ENCODE measurements around the gene TCL1B. TPM values are rescaled to one million over a fixed set of nuclear protein-coding genes. Genes with fewer than 3 reads are reported as not detected.

The TCL1B gene
- total and polyA plus RNA-seq, 7 donors: 1.1 TPM; not detected in 6

- TF ChIP-seq POLR2AphosphoS5 (IDR thresholded peaks at IDR 0.05): no peak
- TF ChIP-seq EP300 (IDR thresholded peaks at IDR 0.05): no peak
- Histone ChIP-seq H3K27me3 (peaks cover 0 to 27% (median 17%) of the 10 kb centered on the region in 3 donors), H3K9me3 (no peaks in the 10 kb centered on the region), H3K27ac (no peak overlapping the region), H3K36me3 (no peaks in the 10 kb centered on the region), H3K4me1 (no peaks in the 10 kb centered on the region), H3K4me3 (no peak overlapping the region)
- DNase-seq: no peak
- intact Hi-C loops (cut with DNase I): no loop called here
- WGBS, 2 donors: 85 to 86% methylated on average over 5 of the region's 5 CpGs
Measured at GRCh38 chr14:95656634-95657033, 29.6 kb upstream of the TCL1B start.

GRCh38 chr14:95657454-95657853 lies 28.8 kb upstream of the TCL1B start:
- Histone ChIP-seq H3K4me3 (no peak overlapping the region), H3K27ac (no peak overlapping the region), H3K9me3 (no peaks in the 10 kb centered on the region), H3K4me1 (no peaks in the 10 kb centered on the region), H3K27me3 (peaks cover 0 to 27% (median 17%) of the 10 kb centered on the region in 3 donors), H3K36me3 (no peaks in the 10 kb centered on the region)
- no peak for DNase-seq
- TF ChIP-seq POLR2A (IDR thresholded peaks at IDR 0.05) (no peak), CTCF (IDR thresholded peaks at IDR 0.05) (no peak)
- intact Hi-C loops (cut with DNase I): no loop called here
- 74 to 78% methylated on average over 4 of the region's 4 CpGs for WGBS, 2 donors

- Histone ChIP-seq H3K9me3 (no peaks in the 10 kb centered on the region), H3K27ac (no peak overlapping the region), H3K36me3 (no peaks in the 10 kb centered on the region), H3K27me3 (peaks cover 0 to 27% (median 17%) of the 10 kb centered on the region in 3 donors), H3K4me3 (no peak overlapping the region), H3K4me1 (no peaks in the 10 kb centered on the region)
- TF ChIP-seq EP300 (IDR thresholded peaks at IDR 0.05) (no peak), CTCF (IDR thresholded peaks at IDR 0.05) (no peak), POLR2A (IDR thresholded peaks at IDR 0.05) (no peak), POLR2AphosphoS5 (IDR thresholded peaks at IDR 0.05) (no peak)
- WGBS, 2 donors: 45 to 46% methylated on average over 7 of the region's 7 CpGs
- intact Hi-C loops (cut with DNase I): no loop called here
- no peak for DNase-seq
Measured at GRCh38 chr14:95659293-95659989, 26.8 kb upstream of the TCL1B start.

GRCh38 chr14:95659990-95660385 lies 26.2 kb upstream of the TCL1B start:
- no peak for DNase-seq

More at GRCh38 chr14:95659990-95660385, 26.2 kb upstream of the TCL1B start:
- intact Hi-C loops (cut with DNase I): no loop called here
- no peaks in the 10 kb centered on the region for H3K36me3 ChIP-seq
- no peak overlapping the region for H3K27ac ChIP-seq
- no peaks in the 10 kb centered on the region for H3K4me1 ChIP-seq
- no peak overlapping the region for H3K4me3 ChIP-seq
- H3K27me3 ChIP-seq: peaks cover 0 to 27% (median 17%) of the 10 kb centered on the region in 3 donors
- TF ChIP-seq CTCF (IDR thresholded peaks at IDR 0.05) (no peak), POLR2AphosphoS5 (IDR thresholded peaks at IDR 0.05) (no peak), EP300 (IDR thresholded peaks at IDR 0.05) (no peak), POLR2A (IDR thresholded peaks at IDR 0.05) (no peak)
- 76 to 81% methylated on average over 5 of the region's 5 CpGs for WGBS, 2 donors
- no peaks in the 10 kb centered on the region for H3K9me3 ChIP-seq
